ENCODE results near the gene KCNT2.
"Not testable (repeated sequence)": the region's sequence is repeated elsewhere in the genome, so short reads cannot be mapped to it uniquely, and the experiment has no call there.

Gene KCNT2

DNA sequence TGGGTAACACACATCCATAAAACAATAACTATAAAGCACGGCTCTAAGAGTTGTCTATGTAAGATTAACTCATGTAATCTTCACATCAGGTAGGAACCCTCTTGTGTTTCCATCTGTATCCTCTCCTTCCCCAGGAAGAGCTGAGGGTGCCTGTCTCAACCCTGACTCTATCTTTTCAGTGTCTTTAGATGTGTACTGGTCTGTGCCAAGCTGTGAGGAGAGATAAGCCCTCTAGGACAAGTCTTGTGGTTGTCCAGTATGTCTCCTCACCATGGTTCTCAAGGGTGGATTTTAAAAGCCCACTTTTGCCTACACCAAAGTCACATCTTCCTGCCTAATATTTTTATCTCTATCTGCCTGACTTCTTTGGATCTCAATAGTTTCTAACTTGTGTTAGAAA lies 300.1 kb downstream of the KCNT2 start:
- no peak for DNase-seq

GRCh38 chr1:196306421-196306820 lies 301.8 kb downstream of the KCNT2 start:
- no peak for DNase-seq

DNA sequence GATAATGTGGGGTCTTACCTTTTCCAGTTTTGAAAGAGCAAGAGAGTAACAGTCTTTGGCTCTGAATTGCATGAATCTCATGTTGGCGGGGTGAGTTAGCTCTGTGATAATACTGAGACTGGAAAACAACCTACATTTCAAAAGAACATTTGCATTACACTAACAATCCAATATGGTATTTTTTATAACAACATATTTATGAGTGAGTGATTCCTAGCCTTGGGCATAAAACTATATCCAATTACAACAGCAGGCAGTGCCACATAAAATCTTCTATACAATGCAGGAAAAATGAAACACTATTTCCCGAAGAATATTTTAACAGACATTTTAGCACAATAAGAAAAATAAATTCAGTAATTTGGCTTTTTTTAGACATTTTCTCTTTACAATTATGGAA lies 303.0 kb downstream of the KCNT2 start:
- DNase-seq, result no peak

- no peak for DNase-seq
Measured at GRCh38 chr1:196302981-196303380, 305.3 kb downstream of the KCNT2 start.

- no peak for DNase-seq
Measured at GRCh38 chr1:196302420-196302819, 305.8 kb downstream of the KCNT2 start.

- no peak for DNase-seq
Measured at GRCh38 chr1:196295766-196296165, 312.5 kb downstream of the KCNT2 start.

DNA sequence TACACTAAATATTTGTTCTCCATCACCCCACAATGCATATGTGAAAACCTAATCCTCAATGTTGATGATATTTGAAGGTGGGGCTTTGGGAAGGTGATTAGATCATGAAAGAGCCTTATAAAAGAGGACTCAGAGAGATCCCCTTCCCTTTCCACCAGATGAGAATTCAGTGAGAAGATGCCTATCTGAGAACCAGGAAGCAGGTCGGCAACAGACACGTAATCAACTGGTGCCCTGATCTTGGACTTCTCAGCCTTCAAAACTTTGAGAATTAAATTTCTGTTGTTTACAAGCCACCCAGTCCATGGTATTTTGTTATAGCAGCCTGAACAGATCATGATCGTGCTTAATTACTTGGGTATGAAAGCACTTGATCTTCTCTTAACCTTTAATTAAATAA lies 329.4 kb downstream of the KCNT2 start:
- DNase-seq, result no peak

DNA sequence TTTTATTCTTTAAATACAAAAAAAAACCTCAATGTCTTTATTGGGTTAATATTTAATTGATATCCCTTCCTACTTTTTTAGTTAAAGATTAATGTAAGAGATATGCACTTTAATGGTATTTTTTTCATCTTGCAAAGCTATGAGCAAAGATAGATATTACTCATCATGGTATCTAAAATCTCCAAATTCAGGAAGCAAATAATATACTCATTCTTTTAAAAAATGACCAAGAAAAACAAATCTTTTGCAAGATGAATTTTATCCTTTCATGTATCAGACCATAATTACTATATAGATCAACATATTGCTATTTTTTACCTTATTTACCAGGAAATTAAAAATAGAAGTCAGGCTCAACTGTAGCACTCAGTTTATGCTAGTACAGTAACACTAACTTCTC lies 330.4 kb downstream of the KCNT2 start:
- DNase-seq, result no peak

DNA sequence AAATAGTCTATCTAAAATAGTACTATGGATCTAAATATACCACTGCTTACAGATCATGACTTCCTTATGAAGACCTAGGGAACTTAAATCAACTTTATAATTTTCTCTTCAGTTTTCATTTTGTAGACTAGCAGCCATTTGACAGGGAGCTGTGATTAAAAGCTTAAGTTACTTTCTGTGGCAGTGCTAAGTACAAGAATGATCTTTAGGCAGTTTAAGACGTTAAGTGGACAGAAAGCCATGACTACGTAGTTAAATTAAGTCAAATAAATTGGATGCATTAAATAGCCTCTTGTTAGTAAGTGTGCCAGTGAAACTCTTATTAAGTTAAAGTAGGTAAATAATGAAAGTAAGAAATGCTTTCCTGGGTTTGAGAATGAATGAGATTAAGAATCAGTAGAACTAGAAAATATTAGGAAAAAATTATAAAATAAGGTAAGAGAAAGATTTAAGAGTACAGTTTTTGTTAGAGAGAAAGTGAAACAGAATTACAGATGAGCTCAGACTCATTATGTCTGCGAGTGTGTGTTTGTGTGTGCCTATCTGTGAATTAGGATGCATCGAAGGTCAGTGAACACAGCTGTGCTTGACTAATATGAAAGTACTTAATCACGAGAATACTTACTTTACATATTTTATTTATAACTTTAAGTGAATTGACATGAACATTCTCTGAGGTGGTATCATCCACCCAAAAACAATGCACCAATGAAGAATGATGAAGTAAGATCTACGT lies 336.9 kb downstream of the KCNT2 start:
- no peak for DNase-seq

DNA sequence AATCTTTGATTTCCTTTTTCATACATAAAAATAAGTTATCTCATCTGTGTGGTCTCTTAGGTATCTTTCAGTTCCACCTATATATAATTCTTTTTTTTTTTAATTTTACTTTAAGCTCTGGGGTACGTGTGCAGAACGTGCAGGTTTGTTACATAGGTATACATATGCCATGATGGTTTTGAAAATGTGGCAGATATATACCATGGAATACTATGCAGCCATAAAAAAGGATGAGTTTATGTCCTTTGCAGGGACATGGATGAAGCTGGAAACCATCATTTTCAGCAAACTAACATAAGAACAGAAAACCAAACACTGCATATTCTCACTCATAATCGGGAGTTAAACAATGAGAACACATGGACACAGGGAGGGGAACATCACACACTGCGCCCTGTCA lies 345.2 kb downstream of the KCNT2 start:
- DNase-seq, result not testable (repeated sequence)

DNA sequence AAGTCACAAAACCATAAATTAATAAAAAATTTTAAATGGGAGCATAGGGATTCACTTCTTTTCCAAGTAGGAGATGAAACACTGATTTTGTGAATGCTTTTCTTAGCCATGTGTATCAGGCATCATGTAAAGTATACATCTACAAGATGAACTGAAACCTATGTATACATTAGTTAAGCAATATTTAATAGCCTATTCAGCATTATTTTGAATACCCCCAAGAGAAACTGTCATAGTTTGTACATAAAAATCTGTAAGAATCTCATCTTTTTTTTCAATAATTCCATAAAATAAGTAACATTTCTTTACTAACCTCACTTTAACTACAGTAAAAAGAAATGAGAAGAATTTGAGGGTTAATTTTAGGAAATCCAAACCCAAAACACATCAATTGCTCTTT lies 348.0 kb downstream of the KCNT2 start:
- DNase-seq, result no peak

GRCh38 chr1:196259316-196259715 lies 348.9 kb downstream of the KCNT2 start:
- DNase-seq, result no peak

GRCh38 chr1:196255762-196256161 lies 352.5 kb downstream of the KCNT2 start:
- no peak for DNase-seq

- DNase-seq, result no peak
Measured at GRCh38 chr1:196229546-196229945, 378.7 kb downstream of the KCNT2 start.

GRCh38 chr1:196214866-196215265 lies 393.4 kb downstream of the KCNT2 start:
- DNase-seq, result no peak

DNA sequence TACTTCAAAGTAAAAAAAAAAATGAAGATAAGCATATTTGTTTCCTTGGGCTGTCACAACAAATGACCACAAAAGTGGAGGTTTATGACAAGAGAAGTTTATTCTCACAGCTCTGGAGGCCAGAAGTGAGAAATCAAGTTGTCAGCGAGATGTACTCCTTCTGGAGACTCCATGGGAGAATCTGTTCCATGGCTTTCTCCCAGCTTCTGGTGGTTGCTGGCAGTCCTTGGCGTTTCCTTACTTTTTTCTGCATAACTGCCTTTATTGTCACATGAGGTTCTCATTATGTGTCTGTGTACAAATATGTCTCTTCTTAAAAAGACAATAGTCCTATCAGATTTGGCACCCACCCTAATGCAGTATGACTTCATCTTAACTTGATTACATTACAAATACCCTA lies 398.3 kb downstream of the KCNT2 start:
- no peak for DNase-seq

DNA sequence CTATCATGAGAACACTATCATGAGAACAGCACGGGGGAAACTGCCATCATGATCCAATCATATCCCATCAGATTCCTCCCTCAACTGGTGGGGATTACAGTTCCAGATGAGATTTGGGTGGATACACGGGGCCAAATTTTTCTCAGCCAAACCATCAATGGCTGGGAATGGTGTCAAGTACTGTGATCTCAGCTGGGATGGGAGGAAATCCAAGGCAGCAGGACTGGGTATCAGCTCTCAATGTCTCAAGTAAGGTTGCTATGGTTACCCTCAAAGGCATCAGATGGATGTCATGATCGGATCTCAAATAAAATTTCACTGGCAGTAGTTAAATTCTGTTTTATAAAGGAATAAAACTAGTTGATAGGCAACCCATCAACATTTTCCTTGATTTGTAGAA lies 399.0 kb downstream of the KCNT2 start:
- no peak for DNase-seq

- DNase-seq, result no peak
Measured at GRCh38 chr1:196207612-196208217, 400.5 kb downstream of the KCNT2 start.

DNA sequence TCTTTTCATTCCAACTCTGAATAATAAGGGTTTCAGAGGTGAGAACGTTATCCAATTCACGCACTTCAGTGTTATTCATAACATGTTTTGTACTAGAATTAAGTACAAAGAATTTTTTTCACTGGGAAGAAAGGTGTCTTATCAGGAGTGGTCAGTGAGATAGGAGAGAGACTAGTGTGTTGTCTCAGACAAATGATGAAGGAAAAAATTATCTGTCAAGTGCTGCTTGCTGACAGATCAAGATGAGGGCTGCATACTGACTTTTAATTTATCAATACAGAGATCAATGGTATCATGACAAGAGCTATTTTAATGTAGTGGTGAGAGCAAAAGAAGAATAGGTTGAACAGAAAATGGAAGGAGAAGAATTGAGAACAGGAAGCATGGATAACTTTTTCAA lies 402.4 kb downstream of the KCNT2 start:
- DNase-seq, result no peak

DNA sequence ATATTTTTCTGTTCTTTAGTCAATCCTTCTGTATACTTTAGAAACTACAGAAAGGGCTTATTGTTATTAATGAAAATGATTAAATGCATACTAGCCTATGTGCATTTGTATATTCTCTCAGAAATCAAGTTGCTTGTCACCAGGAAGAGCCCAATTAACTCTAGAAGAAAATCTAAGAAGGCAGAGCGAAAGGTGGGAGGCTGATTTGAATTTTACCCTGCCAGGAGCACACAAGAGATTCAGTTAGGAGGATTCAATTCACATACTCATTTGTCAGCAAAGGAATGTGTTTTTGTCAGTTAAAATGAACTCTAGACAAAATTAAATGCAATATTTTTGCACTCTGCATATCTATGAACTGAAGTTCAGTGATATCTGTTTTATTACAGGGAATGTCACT lies 411.8 kb downstream of the KCNT2 start:
- no peak for DNase-seq

DNA sequence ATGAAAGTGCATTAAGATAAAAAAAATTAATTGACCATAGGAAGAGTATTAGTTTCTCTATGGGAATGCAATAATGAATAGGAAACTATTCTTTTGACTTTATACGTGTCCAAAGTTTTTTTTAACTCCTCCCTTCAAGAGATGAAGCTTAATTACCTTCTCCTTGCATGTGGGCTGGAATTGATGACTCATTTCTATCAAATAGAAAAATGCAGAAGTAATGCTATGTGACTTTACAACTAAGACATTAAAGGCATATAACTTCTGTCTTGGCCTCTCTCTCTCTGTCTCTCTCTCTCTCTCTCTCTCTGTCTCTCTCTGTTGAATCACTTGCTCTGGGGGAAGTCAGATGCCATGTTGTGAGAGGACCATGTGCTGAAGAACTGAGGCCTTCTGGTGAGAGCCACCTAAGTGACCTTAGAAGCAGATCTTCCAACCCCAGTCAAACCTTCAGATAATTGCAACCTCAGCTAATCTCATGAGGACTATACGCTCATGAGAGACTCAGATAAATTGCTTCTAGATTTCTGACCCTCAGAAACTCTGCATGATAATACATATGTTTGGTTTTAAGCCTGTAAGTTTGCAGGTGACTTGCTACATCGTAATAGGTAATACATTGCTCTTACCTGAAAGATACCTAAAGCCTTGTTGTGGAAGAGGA lies 414.2 kb downstream of the KCNT2 start:
- no peak for DNase-seq

GRCh38 chr1:196183941-196184340 lies 424.3 kb downstream of the KCNT2 start:
- no peak for DNase-seq

- no peak for DNase-seq
Measured at GRCh38 chr1:196181594-196181878, 426.7 kb downstream of the KCNT2 start.

DNA sequence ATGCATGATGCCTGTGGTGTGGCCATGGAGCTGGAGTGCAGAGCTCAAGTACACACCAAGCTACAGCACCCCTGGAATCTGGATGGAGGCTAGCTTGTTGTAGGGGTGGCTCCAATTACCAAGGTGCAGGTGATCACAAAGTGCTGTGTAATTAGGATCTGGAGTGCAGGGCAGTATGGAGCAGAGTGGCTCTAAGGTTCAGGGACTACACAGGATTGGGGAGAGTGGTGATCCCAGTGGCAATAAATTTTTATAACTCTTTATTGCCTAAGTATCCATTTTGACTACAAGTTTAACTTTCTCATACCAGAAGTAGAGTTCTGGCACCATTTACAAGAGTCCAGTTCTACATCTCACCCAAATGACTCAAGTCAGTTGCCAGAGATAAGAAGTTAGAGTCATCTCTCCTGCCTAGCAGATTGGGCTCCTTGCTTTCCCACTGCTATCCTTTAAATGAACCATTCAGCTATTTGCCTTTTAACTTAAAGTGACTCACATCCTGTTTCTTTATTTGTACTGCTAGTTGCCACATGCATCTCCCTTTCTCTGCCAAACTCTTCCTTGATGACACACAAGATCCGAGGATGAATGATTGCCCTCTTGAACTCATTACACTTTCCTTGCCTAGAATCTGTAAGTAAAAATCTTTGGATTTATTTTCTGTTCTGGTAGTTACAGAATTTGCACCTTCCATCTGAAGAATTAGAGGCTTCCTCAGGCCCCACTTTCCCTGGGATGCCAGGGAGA lies 427.2 kb downstream of the KCNT2 start:
- no peak for DNase-seq

All from T-helper 2 cell (primary cell).